K562 (cell line): Measurements from ENCODE around the gene STK4. TPM values are rescaled to one million over a fixed set of nuclear protein-coding genes. Genes with fewer than 3 reads are reported as not detected.

Source experiments
- ARHGAP35 ChIP-seq: fragments of 450-650 bp; IDR thresholded peaks from 2 replicates; pipeline ENCODE4 v1.6.1; 2018; ENCODE audit not compliant: partially characterized antibody
- ARNT ChIP-seq, 2 experiments: fragments of 450-650 bp; IDR thresholded peaks; 2 replicates each; pipeline ENCODE4 v1.6.1; 2016; ENCODE audit warnings: mild to moderate bottlenecking in 1 of 2
- BACH1 ChIP-seq: fragments of 200-800 bp; sonication (Bioruptor generic); IDR thresholded peaks from 2 replicates; pipeline ENCODE4 v1.6.1; 2016; ENCODE audit warnings: missing genetic modification characterization, missing compliant biosample characterization
- BCOR ChIP-seq: fragments of 450-650 bp; IDR thresholded peaks from 2 replicates; pipeline ENCODE4 v1.6.1; 2016
- HEY1 ChIP-seq: fragments of 250-450 bp; sonication (Bioruptor Pico); IDR thresholded peaks from 2 replicates; pipeline ENCODE4 v1.5.0; 2020; ENCODE audit warnings: mild to moderate bottlenecking, moderate library complexity, borderline replicate concordance
- NUFIP1 ChIP-seq: fragments of 450-650 bp; IDR thresholded peaks from 2 replicates; pipeline ENCODE4 v1.6.1; 2018; ENCODE audit not compliant: partially characterized antibody
- PTRF ChIP-seq: fragments of 450-650 bp; IDR thresholded peaks from 2 replicates; pipeline ENCODE4 v1.6.1; 2016; ENCODE audit warnings: mild to moderate bottlenecking, missing genetic modification characterization, missing compliant biosample characterization
- SMARCA5 ChIP-seq: fragments of 450-650 bp; IDR thresholded peaks from 2 replicates; pipeline ENCODE4 v1.6.1; 2016
- U2AF2 ChIP-seq: fragments of 200-400 bp; formaldehyde crosslinking; optimal IDR thresholded peaks from 2 replicates; pipeline ENCODE3; 2017; ENCODE audit warnings: low read depth, mild to moderate bottlenecking, low read length
- ZNF407 ChIP-seq: fragments of 450-650 bp; IDR thresholded peaks from 2 replicates; pipeline ENCODE4 v1.6.1; 2016; ENCODE audit warnings: low read depth
- polyA plus RNA-seq, 8 experiments: library from polyadenylated mRNA; depleted of rRNA in 4 of 8; stranded (reverse) in 5 of 8; unstranded in 3 of 8; fragments of >200 nt; fragmentation: Nextera tagmentation in 2 of 8; fragmentation: Illumina TruSeq in 1 of 8; extraction: Ambion mirVana in 2 of 8; extraction: Trizol in 1 of 8; gene quantifications; 2 replicates each; pipeline versions ENCODE4 v1.2.1 to v1.2.3, GENCODE V29; 2011 to 2014; ENCODE audit warnings: inconsistent platforms in 1 of 8, missing spikeins in 1 of 8
- total RNA-seq, 7 experiments: library from RNA; depleted of rRNA in 6 of 7; stranded (reverse); fragments of >200 nt in 6 of 7; fragmentation: Illumina TruSeq in 2 of 7; extraction: Trizol in 2 of 7; gene quantifications; 2 replicates each; pipeline versions ENCODE4 v1.2.1 to v1.2.3, GENCODE V29; 2011 to 2021; ENCODE audit warnings: low replicate concordance in 1 of 7
- TF ChIP-seq, protein P1 (sequence below): fragments of 200-600 bp; sonication (generic); IDR thresholded peaks from one replicate; pipeline ENCODE4 v1.6.1; 2012; ENCODE audit warnings: mild to moderate bottlenecking, low read depth, low read length, inconsistent platforms

Gene STK4
- total and polyA plus RNA-seq, 9 of the 15 experiments (the other 6 are each of a cell fraction or from before 2014, with no cell fraction given), result 11.9 to 30.6 (median 22.2) TPM

DNA sequence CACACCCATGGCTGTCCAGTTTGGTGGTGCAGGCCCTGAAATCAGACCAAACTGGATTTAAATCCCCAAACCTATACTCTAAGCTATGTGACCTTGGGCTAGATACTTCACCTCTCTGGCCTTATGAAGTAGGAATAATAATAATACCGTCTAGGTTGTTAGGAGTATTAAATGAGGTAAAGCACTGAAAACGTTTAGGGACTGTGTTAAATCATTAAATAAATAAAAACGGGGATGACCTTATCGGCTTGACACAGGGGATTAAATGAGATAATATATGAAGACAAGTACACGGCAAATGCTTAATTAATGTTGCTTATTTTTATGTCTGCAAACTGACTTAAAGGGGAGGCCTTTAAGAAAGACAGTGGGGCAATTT is 672 bp upstream of the STK4 start (continued):
- no peak for TF ChIP-seq PTRF
- 0 out of 2 replicates have a peak, but pooled peaks have one; percentile 52 for TF ChIP-seq BACH1
- no peak for TF ChIP-seq ZNF407
- no peak for TF ChIP-seq NUFIP1
- TF ChIP-seq HEY1 (CRISPR knock-in tag), result no peak
- peak; percentile 70; the same call in 1 of the 2 replicates for TF ChIP-seq SMARCA5
- peak; percentile 82 for TF ChIP-seq BCOR
- TF ChIP-seq U2AF2, result no peak
- no peak for TF ChIP-seq ARNT (IDR thresholded peaks at IDR 0.05)
- TF ChIP-seq, protein P1, sequence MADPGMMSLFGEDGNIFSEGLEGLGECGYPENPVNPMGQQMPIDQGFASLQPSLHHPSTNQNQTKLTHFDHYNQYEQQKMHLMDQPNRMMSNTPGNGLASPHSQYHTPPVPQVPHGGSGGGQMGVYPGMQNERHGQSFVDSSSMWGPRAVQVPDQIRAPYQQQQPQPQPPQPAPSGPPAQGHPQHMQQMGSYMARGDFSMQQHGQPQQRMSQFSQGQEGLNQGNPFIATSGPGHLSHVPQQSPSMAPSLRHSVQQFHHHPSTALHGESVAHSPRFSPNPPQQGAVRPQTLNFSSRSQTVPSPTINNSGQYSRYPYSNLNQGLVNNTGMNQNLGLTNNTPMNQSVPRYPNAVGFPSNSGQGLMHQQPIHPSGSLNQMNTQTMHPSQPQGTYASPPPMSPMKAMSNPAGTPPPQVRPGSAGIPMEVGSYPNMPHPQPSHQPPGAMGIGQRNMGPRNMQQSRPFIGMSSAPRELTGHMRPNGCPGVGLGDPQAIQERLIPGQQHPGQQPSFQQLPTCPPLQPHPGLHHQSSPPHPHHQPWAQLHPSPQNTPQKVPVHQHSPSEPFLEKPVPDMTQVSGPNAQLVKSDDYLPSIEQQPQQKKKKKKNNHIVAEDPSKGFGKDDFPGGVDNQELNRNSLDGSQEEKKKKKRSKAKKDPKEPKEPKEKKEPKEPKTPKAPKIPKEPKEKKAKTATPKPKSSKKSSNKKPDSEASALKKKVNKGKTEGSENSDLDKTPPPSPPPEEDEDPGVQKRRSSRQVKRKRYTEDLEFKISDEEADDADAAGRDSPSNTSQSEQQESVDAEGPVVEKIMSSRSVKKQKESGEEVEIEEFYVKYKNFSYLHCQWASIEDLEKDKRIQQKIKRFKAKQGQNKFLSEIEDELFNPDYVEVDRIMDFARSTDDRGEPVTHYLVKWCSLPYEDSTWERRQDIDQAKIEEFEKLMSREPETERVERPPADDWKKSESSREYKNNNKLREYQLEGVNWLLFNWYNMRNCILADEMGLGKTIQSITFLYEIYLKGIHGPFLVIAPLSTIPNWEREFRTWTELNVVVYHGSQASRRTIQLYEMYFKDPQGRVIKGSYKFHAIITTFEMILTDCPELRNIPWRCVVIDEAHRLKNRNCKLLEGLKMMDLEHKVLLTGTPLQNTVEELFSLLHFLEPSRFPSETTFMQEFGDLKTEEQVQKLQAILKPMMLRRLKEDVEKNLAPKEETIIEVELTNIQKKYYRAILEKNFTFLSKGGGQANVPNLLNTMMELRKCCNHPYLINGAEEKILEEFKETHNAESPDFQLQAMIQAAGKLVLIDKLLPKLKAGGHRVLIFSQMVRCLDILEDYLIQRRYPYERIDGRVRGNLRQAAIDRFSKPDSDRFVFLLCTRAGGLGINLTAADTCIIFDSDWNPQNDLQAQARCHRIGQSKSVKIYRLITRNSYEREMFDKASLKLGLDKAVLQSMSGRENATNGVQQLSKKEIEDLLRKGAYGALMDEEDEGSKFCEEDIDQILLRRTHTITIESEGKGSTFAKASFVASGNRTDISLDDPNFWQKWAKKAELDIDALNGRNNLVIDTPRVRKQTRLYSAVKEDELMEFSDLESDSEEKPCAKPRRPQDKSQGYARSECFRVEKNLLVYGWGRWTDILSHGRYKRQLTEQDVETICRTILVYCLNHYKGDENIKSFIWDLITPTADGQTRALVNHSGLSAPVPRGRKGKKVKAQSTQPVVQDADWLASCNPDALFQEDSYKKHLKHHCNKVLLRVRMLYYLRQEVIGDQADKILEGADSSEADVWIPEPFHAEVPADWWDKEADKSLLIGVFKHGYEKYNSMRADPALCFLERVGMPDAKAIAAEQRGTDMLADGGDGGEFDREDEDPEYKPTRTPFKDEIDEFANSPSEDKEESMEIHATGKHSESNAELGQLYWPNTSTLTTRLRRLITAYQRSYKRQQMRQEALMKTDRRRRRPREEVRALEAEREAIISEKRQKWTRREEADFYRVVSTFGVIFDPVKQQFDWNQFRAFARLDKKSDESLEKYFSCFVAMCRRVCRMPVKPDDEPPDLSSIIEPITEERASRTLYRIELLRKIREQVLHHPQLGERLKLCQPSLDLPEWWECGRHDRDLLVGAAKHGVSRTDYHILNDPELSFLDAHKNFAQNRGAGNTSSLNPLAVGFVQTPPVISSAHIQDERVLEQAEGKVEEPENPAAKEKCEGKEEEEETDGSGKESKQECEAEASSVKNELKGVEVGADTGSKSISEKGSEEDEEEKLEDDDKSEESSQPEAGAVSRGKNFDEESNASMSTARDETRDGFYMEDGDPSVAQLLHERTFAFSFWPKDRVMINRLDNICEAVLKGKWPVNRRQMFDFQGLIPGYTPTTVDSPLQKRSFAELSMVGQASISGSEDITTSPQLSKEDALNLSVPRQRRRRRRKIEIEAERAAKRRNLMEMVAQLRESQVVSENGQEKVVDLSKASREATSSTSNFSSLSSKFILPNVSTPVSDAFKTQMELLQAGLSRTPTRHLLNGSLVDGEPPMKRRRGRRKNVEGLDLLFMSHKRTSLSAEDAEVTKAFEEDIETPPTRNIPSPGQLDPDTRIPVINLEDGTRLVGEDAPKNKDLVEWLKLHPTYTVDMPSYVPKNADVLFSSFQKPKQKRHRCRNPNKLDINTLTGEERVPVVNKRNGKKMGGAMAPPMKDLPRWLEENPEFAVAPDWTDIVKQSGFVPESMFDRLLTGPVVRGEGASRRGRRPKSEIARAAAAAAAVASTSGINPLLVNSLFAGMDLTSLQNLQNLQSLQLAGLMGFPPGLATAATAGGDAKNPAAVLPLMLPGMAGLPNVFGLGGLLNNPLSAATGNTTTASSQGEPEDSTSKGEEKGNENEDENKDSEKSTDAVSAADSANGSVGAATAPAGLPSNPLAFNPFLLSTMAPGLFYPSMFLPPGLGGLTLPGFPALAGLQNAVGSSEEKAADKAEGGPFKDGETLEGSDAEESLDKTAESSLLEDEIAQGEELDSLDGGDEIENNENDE, result no peak
- TF ChIP-seq ARHGAP35, result no peak
